Hematopoietic multipotent progenitor cell treated with erythropoietin and hydrocortisone succinate and interleukin-3 and kit ligand, for 6 days (in vitro differentiated cells): Measurements from ENCODE around the gene TAF11L13.

ENCODE experiments used
- DNase-seq: peaks from one replicate; pipeline ENCODE4 v3.0.0-alpha.2; 2015

Gene TAF11L13

DNA sequence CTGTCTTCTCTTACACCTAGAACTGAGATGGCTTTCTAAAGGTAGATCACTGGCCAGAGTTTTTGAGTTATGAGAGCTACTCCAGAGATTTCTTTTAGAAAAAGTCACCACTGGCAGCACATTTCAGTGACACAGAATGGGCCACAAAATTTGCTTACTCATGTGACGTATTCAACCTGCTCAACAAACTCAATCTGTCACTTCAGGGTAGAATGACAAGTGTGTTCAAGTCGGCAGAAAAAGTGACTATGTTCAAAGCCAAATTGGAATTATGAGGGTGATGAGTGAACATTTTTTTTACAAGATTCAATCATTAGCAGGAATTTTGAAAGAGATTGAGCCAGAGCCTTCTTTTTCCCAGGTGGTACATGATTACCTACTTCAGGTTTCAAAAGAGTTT, 48.8 kb downstream of the TAF11L13 start:
- DNase-seq = no peak
